Fibroblast of lung (primary cell): Measurements from ENCODE around the gene CD200R1L.

Experiments used
- CTCF ChIP-seq, 2 donors: IDR thresholded peaks in 1 of 2; conservative IDR thresholded peaks in 1 of 2; 1 replicate in 1 of 2; 2 replicates in 1 of 2; pipeline ENCODE4 v1.5.1; 2011 to 2012; ENCODE audit warnings: low read length in 2 of 2, control low read depth in 1 of 2, inconsistent platforms in 1 of 2, low read depth in 1 of 2, mild to moderate bottlenecking in 1 of 2
- EZH2 ChIP-seq: IDR thresholded peaks from 2 replicates; pipeline ENCODE4 v1.5.1; 2012; ENCODE audit warnings: low read length, control low read depth, mild to moderate bottlenecking; ENCODE audit errors: missing control alignments

GRCh38 chr3:112781599-112781998 is 65.1 kb downstream of the CD200R1L start:
- TF ChIP-seq CTCF (conservative IDR thresholded peaks at IDR 0.05 in 1 of 2, IDR thresholded peaks at IDR 0.05 in 1 of 2; ENCODE audit: low read depth in 1 of 2, low read length in 2 of 2) (no peak), EZH2 (no peak)
